Right ventricle myocardium inferior (tissue), 1 donor: Measurements from ENCODE around the gene WDR37. TPM values are rescaled to one million over a fixed set of nuclear protein-coding genes. Genes with fewer than 3 reads are reported as not detected.

Experiments used
- ATAC-seq: fragments of 200-7000 bp; cut with Tn5 transposase; one replicate; pipeline ENCODE4 v1.9.1; 2020; ENCODE audit warnings: mild to moderate bottlenecking, moderate library complexity
- DNase-seq: peaks from one replicate; pipeline ENCODE4 v3.0.0; 2021; ENCODE audit errors: missing footprints
- intact Hi-C: fragments of 100-400 bp; cut with DNase I; formaldehyde crosslinking; loops from one replicate; pipeline ENCODE4 v1.11.0; 2022
- total RNA-seq: library from RNA; stranded (reverse); fragmentation: NEBNext Ultra II Directional; extraction: Animal tissue kit (Norgen Biotek cat#: 25700); gene quantifications from one replicate; pipeline ENCODE4 v1.2.1, GENCODE V29; 2021
- donor health status: DM: no; HTN: yes; CAD: no; lungs with severe emphysema.

The WDR37 gene
- total RNA-seq, 1 donor from 2014 or later: 28.9 TPM

DNA sequence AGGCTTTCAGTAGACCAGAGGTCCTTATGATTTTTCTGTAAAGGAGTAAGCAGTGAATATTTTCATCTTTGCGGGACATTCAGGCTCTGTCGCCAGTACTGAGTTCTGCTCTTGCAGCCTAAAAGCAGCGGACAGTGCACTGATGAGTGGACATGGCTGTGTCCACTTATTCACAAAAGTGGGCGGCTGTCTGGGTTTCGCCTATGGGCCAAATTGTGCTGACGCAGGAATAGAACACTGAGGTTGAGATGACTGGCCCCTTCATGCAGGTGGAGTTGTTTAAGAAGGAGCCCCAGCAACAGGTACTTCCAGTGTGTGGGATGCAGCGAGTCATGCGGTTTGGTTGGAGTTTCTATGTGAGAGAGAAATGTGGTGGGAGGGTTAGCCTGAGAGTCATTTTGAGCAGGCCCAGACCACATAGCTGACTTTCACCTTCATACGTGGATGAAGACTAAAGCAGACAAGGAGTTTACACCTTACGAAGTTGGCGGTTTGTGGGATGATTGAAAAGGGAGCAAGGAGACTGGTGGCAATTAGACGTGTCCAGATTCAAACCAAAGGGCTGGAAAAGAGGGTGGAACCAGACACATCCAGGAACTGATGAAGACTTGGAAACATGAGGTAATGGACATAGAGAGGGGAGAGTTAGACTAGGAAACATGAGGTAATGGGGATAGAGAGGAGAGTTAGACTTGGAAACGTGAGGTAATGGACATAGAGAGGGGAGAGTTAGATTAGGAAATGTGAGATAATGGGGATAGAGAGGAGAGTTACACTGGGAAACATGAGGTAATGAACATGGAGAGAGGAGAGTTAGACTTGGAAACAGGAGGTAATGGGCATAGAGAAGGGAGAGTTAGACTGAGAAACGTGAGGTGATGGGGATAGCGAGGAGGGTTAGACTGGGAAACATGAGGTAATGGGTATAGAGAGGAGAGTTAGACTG lies 38.2 kb downstream of the WDR37 start:
- DNase-seq: no peak
- ATAC-seq: no peak
- intact Hi-C loops: no loop called here

DNA sequence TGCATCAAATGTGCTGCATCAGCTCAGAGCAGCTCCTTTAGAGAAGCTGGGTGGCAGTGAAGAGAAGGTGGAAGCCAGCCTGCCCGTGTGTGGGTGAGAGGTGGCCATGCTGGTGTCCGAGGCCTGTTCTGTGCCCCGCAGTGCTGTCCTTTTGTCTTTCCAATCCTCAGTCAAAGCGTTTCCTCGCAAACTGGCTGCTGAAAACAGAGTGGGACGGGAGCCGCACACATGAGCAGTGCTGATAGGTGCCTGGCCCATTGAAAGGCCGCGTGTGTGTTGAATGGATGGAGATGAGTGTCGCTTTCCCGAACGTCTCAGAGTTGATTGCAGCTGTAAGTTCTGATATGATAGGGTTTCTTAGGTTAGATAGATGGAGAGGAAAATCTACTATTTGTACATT lies 39.3 kb downstream of the WDR37 start:
- DNase-seq (no peak), ATAC-seq (no peak)
- intact Hi-C loops: no loop called here

DNA sequence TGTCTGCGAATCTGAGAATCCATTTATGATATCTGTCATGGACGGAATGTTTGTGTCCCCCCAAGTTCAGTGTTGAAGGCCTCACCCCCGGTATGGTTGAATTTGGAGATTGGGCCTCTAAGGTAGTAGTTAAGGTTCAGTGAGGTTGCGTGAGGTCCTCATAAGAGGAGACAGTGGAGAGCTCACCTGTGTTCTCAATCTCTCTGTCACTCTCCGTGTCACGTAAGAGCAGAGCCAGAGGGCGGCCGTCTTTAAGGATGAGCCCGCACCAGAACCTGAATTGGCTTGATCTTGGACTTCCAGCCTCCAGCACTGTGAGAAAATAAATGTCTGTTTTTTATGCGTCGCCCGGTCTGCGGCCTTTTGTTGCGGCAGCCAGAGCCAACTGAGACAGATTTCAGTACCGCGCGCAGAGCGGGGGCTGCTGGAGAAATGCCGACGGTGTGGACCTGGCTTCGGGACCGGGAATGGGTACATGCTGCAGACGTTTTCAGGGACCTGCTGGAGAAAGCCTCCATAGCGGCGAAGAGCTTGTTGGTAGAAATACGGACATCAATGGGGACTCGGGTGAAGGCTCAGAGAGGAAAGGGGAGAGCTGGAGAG lies 40.2 kb downstream of the WDR37 start:
- no peak for ATAC-seq
- DNase-seq: no peak
- intact Hi-C loops: no loop called here

DNA sequence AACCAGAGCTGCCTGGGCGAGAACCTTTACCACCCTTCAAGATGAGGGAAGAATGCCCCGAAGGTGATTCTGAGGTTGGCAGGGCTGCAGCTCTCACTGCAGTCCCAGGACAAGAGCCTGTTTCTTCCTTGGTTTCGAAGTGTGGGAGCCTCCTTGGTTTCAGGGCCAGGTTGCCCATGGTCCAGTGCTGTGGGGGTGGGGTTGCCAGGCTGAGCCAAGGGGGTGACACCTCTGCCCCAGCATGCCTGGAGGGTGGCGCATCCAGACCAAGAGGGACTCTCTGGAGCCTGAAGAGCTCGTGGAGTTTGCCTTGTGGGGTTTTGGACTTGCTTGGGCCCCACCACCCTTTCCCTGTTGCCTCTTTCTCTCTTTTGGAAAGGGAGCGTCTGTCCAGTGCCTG lies 41.3 kb downstream of the WDR37 start:
- intact Hi-C loops: no loop called here
- DNase-seq (no peak), ATAC-seq (no peak)

DNA sequence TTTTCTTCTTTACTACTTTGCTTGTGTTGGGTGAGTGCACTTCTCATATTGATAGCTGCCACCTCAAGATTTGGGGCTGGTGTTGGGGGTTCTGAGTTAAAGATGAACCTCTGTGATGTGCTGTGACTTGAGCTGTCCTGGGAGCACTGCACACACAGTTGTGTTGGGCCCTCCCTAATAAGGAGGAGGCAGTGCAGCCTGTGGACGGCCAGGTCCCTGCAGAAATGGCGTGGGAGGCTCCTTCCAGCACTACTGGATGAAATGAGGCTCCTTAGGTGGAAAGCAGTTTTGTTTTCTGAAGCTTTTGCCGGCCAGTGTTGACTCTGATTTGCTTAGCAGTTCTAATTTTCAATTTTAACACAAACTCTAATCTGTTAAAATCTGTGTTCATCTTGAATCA lies 44.0 kb downstream of the WDR37 start:
- ATAC-seq (peak; percentile 33), DNase-seq (no peak)
- intact Hi-C loops: no loop called here

DNA sequence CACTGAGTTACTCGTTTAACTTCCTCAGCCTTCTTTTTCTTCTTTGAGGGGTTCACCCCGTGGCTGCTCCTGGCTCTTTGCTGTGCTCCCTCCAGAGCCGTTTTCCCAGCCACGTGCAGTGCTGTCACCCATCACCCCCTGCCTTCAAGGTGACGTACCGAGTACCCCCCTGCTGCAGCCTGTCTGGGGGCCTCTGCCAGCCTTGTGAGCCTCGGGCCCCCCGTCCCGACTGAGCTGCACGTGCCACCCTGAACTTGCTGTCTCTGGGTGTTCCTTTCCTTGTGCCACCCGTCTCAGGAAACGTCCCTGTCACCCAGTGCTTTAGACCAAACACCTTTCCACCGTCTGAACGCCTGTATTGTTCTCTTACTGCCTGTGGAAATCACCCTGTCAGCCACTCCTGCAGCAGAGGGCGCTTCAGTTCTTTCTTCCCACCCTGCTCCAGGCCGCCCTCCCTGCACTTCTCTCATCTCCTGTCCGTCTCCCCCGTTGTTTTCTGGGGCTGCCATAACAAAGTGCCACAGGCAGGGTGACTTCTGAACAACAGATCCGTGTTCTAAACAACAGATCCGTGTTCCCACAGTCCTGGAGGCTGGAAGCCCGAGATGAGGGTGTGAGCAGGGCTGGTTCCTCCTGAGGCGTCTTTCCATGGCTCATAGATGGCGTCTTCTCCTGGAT lies 44.6 kb downstream of the WDR37 start:
- DNase-seq: no peak
- peak; percentile 27 for ATAC-seq
- intact Hi-C loops: no loop called here

DNA sequence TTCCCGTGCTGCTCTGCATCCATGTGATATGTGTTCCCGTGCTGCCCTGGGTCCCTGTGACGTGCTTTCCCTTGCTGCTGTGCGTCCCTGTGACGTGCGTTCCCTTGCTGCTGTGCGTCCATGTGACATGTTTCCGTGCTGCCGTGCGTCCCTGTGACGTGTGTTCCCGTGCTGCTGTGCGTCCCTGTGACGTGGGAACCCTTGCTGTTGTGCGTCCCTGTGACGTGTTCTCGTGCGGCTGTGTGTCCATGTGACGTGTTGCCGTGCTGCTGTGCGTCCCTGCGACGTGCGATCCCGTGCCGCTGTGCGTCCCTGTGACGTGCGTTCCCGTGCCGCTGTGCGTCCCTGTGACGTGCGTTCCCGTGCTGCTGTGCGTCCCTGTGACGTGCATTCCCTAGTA lies 45.8 kb downstream of the WDR37 start:
- DNase-seq (no peak), ATAC-seq (no peak)
- intact Hi-C loops: no loop called here

DNA sequence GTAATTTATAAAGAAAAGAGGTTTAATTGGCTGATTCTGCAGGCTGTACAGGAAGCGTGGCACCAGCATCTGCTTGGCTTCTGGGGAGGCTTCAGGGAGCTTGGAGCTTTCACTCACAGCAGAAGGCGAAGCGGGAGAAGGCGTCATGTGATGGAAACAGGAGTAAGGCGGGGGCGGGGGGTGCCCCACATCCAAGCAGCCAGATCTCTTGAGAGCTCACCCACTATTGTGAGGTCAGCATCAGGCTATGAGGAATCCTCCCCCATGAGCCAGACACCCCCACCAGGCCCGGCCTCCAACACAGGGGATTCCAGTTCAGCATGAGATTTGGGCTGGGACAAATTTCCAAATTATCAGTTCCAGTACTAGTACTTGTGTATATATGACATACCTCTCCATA lies 46.2 kb downstream of the WDR37 start:
- intact Hi-C loops: no loop called here
- DNase-seq: no peak

DNA sequence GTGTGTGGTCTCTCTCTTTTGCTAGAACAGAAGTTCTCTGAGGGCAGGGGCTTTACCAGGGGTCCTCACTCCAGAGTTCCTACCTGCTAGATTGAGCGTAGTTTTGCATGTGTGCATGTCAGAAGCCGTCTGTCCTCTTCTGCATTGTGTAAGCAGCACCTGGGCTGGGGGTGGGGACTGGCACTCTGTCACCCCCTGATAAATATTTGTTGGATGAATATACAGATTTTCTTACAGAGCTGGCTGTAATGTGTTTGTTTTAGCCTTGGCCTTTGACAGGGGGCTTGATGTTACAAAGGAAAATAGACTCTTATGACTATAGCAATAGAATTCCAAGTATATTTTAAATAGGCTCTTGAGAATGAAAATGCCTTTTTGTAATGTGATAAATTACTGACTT lies 46.6 kb downstream of the WDR37 start:
- ATAC-seq: no peak
- intact Hi-C loops: no loop called here
- no peak for DNase-seq

More for the DNA sequence above, 46.2 kb downstream of the WDR37 start:
- ATAC-seq: no peak

DNA sequence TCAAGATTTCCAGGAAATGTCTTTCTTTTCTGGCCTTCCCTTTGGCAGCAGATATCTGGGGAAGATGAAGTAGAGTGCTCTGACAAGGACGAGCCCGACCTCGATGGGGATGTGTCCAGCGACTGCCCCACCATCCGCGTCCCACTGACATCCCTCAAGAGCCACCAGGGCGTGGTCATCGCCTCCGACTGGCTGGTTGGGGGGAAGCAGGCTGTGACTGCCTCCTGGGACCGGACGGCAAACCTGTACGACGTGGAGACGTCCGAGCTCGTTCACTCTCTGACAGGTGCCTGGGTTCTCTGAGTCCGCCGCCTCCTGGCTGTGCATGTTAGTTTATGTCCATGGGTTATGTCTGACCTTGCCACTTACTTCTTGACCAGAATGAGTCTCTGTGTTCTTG lies 47.4 kb downstream of the WDR37 start:
- DNase-seq (no peak), ATAC-seq (no peak)
- intact Hi-C loops: no loop called here

DNA sequence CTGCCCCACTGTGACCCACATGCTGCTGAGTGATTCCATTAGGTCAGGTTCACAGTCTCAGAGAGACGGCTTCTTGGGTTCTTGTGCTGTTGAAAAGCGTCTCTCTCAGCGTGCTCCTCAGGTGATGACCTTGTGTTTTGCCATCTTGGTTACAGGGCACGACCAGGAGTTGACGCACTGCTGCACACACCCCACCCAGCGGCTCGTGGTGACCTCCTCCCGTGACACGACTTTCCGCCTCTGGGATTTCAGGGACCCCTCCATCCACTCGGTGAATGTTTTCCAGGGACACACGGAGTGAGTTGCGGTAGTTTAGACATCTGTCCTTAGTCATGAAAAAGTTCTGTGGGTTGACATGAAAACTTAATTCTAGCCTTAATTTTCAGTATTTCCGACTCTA lies 48.8 kb downstream of the WDR37 start:
- ATAC-seq: no peak
- DNase-seq: no peak
- intact Hi-C loops: no loop called here

DNA sequence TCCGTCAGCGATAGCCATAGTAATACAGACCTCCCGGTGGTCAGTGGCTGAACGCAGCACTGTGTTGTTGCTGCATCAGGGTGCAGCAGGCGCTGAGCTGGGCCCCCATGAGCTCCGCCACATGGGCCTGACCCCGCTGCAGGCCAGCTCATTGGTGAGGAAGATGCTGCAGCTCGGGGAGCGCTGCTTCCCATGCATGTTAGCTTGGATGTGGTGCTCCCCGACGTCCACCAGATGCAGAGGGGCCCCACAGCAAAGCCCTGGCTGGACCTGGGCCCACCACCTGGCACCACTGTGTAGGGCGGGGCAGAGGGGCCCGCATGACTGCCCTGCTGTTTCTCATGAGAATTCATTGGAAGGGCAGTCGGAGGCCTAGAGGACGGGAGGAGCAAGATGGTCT lies 50.8 kb downstream of the WDR37 start:
- intact Hi-C loops: no loop called here
- DNase-seq: no peak
- no peak for ATAC-seq

DNA sequence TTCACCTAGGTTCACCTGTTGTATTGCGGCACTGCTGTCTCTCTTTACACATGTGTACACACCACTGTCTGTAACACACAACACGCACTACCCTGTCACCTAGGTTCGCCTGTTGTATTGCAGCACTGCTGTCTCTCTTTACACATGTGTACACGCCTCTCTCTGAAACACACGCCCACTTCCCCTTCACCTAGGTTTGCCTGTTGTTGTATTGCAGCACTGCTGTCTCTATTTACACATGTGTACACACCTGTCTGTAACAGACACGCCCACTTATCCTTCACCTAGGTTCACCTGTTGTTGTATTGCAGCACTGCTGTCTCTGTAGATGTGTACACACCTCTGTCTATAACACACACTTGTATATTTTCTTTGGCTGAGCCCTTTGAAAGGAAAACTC lies 51.5 kb downstream of the WDR37 start:
- no peak for ATAC-seq
- intact Hi-C loops: no loop called here

DNA sequence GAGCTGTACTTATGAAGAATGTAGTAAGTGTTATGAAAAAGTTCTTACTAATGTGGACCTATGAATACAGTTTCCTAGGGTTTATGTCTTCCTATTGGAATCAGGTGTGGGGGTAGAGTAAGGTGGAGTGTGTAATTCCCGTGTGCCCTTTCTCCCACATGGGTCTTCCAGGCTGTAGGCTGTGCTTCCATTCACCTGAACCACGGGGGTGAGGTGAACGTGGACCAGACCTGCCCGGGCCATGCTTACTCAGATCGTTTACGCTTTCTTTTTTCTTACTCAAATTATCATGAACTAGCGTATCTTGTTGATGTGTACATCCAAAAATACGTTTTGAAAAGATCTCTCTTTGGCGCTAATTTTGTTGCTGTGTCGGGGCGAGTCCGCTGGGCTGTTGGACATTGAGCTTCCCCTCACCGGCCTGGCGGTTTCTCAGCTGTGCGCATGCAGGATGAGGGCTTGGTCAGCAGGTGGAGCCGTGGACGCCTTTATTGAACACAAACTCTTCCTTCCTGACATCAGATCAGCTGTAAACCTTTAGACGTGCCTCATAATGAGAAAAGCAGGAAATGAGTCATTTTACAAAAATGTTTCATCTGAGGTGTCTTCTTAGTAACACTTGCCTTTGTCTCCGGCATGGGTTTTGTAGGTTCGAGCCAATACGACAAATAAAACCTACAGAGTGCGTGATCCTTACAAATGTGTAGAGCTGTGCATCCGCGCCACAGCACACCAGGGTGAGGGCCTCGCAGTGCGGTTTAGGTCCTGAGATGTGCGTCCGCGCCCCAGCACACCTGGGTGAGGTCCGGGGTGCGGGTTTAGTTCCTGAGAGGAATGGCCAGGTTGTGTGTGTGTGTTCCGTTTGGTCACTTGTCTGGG lies 53.8 kb downstream of the WDR37 start:
- no peak for ATAC-seq
- intact Hi-C loops: no loop called here
- DNase-seq: no peak

More for the DNA sequence above, 51.5 kb downstream of the WDR37 start:
- DNase-seq: no peak

DNA sequence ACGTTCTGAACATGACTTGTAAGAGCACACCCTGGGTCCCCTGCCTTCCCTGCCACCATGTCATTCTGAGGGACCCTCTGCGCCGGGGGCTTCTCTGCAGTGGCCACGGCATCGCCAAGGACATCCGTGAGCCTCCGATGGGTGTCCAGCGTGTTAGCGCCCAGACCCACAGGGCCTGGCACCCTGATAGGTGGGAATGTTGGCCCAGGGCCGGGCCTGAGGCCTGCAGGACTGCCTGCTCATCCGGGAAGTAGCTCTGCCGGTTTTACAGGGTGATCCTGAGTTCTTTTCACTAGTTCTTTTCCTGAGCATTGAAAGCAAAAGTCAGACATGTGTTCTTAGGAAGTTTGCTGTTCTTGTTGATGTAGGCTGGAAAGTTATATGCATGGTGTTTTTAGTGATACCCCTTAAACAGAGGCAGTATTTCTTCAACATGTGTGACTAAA lies 54.5 kb downstream of the WDR37 start:
- ATAC-seq (no peak), DNase-seq (no peak)
- intact Hi-C loops: no loop called here

DNA sequence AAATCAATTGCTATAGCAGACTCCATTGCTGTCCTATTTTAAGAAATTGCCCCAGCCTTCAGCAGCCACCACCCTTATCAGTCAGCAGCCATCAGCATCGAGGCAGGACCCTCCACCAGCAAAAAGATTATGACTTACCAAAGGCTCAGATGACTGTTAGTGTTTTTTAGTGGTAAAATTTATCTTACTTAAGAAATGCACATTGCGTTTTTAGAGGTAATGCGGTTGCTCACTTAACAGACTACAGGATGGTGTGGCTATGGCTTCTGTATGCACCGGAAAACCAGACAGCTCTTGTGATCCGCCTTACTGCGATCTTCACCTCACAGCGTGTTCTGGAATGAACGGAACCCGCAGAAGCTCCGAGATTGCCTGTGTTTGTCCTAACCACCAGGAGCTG lies 58.1 kb downstream of the WDR37 start:
- intact Hi-C loops: no loop called here
- DNase-seq: no peak
- ATAC-seq: no peak

DNA sequence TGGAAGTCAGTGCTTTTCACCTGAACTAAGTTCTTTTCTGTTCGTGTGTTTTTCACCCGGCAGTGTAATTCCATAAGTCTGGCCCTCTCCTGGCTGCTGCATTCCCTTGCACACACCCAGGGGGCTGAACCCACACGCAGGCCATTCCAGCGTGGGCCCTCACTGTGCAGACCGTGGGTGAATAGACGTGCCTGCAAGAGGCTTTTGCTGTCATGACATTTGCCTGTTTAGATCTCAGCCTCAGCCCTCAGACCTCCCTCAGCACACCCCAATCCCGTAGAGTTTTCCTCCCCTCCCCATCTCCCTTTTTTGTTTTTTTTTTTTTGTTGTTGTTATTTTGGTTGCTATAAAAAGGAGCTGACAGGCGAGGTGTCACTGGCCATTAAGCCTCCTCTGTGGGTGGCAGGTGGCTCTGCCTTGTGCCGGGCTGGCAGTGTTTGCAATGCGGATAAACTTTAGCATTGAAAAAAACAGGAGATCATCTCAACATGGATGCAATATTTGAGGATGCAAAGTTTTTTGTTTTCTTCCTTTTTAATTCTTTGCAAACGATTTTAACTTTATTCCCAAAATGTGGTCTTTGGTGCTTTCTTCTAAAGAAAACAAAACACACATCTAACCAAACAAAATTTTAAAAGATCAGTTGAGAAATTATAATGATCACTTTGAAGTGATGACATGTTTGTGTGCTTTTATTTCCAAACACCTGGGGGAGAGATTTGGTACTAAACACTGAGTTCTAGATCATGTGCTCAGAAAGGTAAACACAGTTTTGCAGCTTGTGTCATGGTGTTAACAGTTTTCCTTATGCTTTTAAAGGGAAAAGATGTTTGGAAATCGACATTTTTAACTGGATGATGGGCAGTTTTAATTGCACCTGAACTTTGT lies 58.8 kb downstream of the WDR37 start:
- intact Hi-C loops: no loop called here
- DNase-seq (no peak), ATAC-seq (no peak)

DNA sequence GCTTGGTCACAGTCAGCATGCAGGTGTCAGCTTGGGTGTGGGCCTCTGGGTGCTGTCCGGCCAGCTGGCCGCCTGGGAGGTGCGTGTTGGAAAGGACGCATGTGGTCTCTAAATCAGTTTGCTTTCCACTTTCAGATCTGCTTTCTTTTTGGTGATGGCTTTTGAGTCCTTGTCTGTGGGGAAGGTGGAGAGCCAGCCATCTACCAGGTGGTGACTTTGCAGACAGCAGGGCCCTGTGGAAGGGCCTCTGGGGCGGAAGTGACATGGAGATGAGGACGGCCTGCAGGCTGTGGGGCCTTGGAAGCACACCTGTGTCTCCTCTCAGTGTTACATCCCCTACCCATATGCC lies 59.4 kb downstream of the WDR37 start:
- intact Hi-C loops: no loop called here
- ATAC-seq (no peak), DNase-seq (no peak)
